Activated naive CD8-positive, alpha-beta T cell (primary cell): ENCODE results near the gene HPN.
"Not testable (repeated sequence)": the region's sequence is repeated elsewhere in the genome, so short reads cannot be mapped to it uniquely, and the experiment has no call there.

Experiments used
- H3K27ac Mint-ChIP-seq: one replicate; pipeline ENCODE4 v1.8.0; 2021; ENCODE audit warnings: mixed read lengths
- H3K27me3 Mint-ChIP-seq: one replicate; pipeline ENCODE4 v1.8.0; 2021; ENCODE audit warnings: mixed read lengths
- H3K36me3 Mint-ChIP-seq: one replicate; pipeline ENCODE4 v1.8.0; 2021; ENCODE audit warnings: mixed read lengths
- H3K4me1 Mint-ChIP-seq: one replicate; pipeline ENCODE4 v1.8.0; 2021; ENCODE audit warnings: low read depth, mixed read lengths
- H3K4me3 Mint-ChIP-seq: one replicate; pipeline ENCODE4 v1.8.0; 2021; ENCODE audit warnings: mild to moderate bottlenecking, mixed read lengths
- H3K9me3 Mint-ChIP-seq: one replicate; pipeline ENCODE4 v1.8.0; 2021; ENCODE audit warnings: low read depth, mixed read lengths

The HPN gene

DNA sequence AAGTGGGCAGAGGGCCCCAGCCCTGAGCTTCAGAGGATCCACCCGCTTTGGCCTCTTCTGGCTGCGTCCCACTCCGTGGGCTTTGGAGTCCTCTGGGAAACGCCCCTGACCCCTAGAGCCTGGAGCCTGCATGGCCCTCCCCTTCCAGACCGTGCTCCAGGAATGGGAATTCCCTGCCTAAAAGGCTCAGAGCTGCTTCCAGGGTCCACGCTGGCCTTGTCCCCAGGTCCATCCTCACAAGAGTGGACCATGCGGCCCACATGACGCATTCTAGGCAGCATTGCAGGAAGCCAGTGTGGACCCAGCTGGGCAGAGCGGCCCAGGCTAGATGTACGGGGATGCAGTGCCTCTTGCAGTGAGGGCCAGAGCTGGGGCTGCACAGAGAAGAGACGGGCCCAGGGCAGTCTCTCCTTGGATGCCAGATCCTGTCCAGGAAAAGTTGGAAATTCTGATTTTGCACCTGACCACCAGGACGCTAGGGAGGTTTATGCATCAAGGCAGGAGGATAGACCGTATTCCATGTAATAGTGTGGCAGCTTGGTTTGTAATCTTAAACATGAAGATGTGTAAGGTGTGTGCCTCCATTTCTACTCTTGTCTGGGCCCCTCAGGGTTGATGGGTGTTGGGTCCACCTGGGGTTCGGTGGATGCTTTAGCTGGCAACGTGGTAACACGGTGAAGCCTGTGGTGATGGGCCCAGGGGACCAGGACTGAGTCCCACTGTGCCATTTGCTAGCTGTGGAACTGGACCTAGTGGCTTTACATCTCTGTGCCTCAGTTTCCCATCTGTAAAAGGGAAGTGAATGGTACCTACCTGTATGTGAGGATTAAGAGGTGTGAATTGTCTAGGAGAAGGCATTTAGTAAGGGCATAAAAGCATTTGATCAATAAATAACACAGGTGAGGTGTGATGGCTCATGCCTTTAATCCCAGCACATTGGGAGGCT is 59.3 kb downstream of the HPN start:
- H3K27me3 Mint-ChIP-seq, result no peaks in the 10 kb centered on the region
- H3K4me1 Mint-ChIP-seq, result no peaks in the 10 kb centered on the region
- no peak overlapping the region for H3K4me3 Mint-ChIP-seq
- H3K36me3 Mint-ChIP-seq, result no peaks in the 10 kb centered on the region
- no peaks in the 10 kb centered on the region for H3K9me3 Mint-ChIP-seq
- no peak overlapping the region for H3K27ac Mint-ChIP-seq

DNA sequence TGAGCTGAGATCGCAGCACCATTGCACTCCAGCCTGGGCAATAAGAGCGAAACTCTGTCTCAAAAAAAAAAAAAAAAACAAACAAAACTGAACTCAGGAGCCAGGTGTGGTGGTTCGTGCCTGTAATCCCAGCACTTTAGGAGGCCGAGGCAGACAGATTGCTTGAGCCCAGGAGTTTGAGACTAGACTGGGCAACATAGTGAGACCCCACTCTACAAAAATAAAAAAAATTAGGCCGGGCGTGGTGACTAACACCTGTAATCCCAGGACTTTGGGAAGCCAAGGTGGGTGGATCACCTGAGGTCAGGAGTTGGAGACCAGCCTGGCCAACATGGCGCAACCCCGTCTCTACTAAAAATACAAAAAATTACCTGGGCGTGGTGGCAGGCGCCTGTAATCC is 60.4 kb downstream of the HPN start:
- not testable (repeated sequence) for H3K4me3 Mint-ChIP-seq, H3K9me3 Mint-ChIP-seq, H3K4me1 Mint-ChIP-seq, H3K36me3 Mint-ChIP-seq, H3K27me3 Mint-ChIP-seq, H3K27ac Mint-ChIP-seq

GRCh38 chr19:35103614-35104013 is 62.1 kb downstream of the HPN start:
- H3K27ac Mint-ChIP-seq, H3K4me1 Mint-ChIP-seq, H3K4me3 Mint-ChIP-seq, H3K9me3 Mint-ChIP-seq, H3K36me3 Mint-ChIP-seq, H3K27me3 Mint-ChIP-seq: not testable (repeated sequence)

DNA sequence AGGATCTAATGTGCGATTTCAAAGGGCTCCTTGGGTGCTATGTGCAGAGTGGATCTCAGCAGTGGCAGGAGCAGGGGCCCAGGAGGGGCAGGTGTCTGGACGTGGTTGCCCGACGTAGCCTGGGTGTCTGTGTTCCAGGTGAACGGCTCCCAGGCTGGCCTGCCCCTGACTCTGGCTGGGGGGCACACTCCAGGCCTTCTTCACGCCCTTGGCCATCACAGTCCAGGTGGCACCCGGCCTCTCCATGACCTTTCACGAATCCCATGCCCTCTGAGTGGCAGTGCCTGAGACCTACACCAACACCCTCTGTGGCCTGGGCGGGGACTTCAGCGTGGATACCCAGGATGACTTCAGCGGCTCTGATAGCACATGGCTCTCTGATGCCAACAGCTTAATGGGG is 62.8 kb downstream of the HPN start:
- Mint-ChIP-seq H3K9me3 (no peaks in the 10 kb centered on the region), H3K4me3 (no peak overlapping the region), H3K27me3 (no peaks in the 10 kb centered on the region), H3K36me3 (no peaks in the 10 kb centered on the region), H3K4me1 (no peaks in the 10 kb centered on the region), H3K27ac (no peak overlapping the region)

DNA sequence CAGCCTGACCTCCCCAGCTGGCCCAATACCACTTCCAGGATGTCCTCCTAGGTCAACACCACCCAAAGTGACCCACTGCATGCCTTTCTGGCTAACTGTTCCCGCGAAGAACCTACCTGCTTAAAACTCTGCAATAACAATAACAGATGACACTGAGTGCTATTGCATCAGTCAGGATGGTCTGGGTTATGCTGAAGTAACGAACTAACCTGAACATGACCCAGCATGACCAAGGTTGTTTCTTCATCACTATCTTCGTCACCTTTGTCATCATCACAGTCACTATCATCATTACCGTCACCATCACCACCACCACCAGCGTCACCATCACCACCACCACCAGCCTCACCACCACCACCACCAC is 63.5 kb downstream of the HPN start:
- Mint-ChIP-seq H3K4me3 (no peak overlapping the region), H3K36me3 (no peaks in the 10 kb centered on the region), H3K4me1 (no peaks in the 10 kb centered on the region)

GRCh38 chr19:35105411-35106290 is 64.1 kb downstream of the HPN start:
- no peaks in the 10 kb centered on the region for H3K36me3 Mint-ChIP-seq
- no peak overlapping the region for H3K27ac Mint-ChIP-seq
- peaks cover under 1% of the 10 kb centered on the region for H3K27me3 Mint-ChIP-seq
- H3K4me1 Mint-ChIP-seq, result no peaks in the 10 kb centered on the region
- no peaks in the 10 kb centered on the region for H3K9me3 Mint-ChIP-seq
- H3K4me3 Mint-ChIP-seq, result no peak overlapping the region

More for the DNA sequence above, 63.5 kb downstream of the HPN start:
- no peaks in the 10 kb centered on the region for H3K9me3 Mint-ChIP-seq
- no peaks in the 10 kb centered on the region for H3K27me3 Mint-ChIP-seq
- H3K27ac Mint-ChIP-seq, result no peak overlapping the region

DNA sequence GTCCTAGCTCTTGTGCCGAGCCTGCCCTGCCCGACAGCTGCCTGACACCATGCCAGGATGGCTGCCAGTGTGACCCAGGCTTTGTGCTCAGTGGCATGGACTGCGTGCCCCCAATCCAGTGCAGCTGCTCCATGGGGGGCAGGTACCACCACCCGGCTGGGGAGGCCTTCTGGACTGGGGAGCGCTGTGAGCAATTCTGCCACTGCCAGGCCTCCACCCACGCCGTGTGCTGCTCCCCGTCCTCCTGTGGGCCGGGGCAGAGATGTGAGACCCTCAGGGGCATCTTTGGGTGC is 64.7 kb downstream of the HPN start:
- no peak overlapping the region for H3K27ac Mint-ChIP-seq
- no peaks in the 10 kb centered on the region for H3K9me3 Mint-ChIP-seq
- H3K4me1 Mint-ChIP-seq, result no peaks in the 10 kb centered on the region
- no peaks in the 10 kb centered on the region for H3K36me3 Mint-ChIP-seq
- no peak overlapping the region for H3K4me3 Mint-ChIP-seq
- H3K27me3 Mint-ChIP-seq, result peaks cover 3% of the 10 kb centered on the region

DNA sequence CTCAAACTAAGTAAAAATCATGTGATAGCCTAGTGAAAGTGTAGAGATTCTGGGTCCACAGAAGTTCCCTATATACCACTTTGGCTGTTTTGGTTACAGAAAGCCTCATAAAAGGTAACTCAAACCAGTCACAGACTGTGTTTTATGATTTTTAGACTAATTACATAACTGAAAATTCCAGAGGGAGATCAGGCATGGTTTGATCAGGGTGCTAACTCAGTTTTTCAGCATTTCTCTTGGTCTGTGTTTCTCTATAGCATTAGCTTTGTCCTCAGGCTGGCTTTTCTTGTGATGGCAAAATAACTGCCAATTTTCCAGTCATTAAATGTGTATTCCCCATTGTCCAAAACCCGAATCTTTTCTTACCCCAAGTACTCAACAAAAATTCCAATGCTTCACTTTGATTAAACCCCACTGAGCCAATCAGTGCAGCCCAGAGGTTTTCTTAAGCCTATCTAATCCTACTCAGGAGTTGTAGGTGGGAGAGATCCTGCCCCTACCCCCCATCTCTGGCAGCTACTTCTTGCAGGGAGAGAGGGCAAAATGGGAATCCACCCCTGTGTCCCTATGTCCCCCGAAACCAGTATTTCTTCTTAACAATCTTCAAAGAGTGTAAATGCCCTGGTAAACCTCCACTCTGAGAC is 65.5 kb downstream of the HPN start:
- Mint-ChIP-seq H3K36me3 (no peaks in the 10 kb centered on the region), H3K9me3 (no peaks in the 10 kb centered on the region), H3K27me3 (peaks cover 3% of the 10 kb centered on the region), H3K4me1 (no peaks in the 10 kb centered on the region), H3K4me3 (no peak overlapping the region), H3K27ac (no peak overlapping the region)

GRCh38 chr19:35107545-35107944 is 66.0 kb downstream of the HPN start:
- peaks cover 3% of the 10 kb centered on the region for H3K27me3 Mint-ChIP-seq
- H3K9me3 Mint-ChIP-seq, result no peaks in the 10 kb centered on the region
- H3K36me3 Mint-ChIP-seq, result no peaks in the 10 kb centered on the region
- H3K4me3 Mint-ChIP-seq, result no peak overlapping the region
- no peaks in the 10 kb centered on the region for H3K4me1 Mint-ChIP-seq
- H3K27ac Mint-ChIP-seq, result no peak overlapping the region

- Mint-ChIP-seq H3K9me3 (no peaks in the 10 kb centered on the region), H3K4me3 (no peak overlapping the region), H3K27ac (no peak overlapping the region), H3K36me3 (no peaks in the 10 kb centered on the region), H3K4me1 (no peaks in the 10 kb centered on the region), H3K27me3 (peaks cover 3% of the 10 kb centered on the region)
Measured at GRCh38 chr19:35108730-35109129, 67.2 kb downstream of the HPN start.

DNA sequence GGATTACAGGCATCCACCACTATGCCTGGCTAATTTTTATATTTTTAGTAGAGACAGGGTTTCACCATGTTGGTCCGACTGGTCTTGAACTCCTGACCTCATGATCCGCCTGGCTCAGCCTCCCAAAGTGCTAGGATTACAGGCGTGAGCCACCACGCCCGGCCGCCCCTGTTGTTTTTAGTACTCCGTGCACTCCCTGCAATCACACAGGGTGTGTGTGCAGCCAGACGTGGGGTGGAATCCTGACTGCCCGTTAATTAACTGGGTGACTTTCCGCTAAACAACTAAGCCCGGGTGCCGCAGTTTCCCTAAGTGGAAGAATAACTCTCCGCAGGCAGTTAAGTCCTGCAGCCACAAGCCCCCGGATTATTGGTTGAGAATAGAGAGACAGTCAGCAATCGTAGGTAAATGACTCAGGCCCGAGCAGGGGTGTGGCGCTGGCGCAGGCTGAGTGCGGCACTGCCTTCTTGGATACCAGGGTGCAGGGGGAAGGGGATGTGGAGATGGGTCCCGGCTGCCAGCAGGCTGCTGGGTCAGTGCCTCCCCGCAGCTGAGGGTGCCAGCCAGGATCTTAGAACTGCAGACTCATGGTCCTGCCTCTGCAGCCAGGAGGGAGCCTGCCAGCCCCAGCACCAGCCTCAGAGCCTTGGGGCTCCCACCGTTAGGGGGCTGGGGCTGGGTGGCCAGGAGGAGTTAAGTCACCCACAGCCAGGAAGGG is 68.0 kb downstream of the HPN start:
- peaks cover 3% of the 10 kb centered on the region for H3K4me1 Mint-ChIP-seq
- no peaks in the 10 kb centered on the region for H3K36me3 Mint-ChIP-seq
- no peak overlapping the region for H3K27ac Mint-ChIP-seq
- no peak overlapping the region for H3K4me3 Mint-ChIP-seq
- H3K27me3 Mint-ChIP-seq, result peaks cover 3% of the 10 kb centered on the region
- no peaks in the 10 kb centered on the region for H3K9me3 Mint-ChIP-seq

- Mint-ChIP-seq H3K4me3 (no peak overlapping the region), H3K27me3 (peaks cover 3% of the 10 kb centered on the region), H3K9me3 (no peaks in the 10 kb centered on the region), H3K36me3 (no peaks in the 10 kb centered on the region), H3K4me1 (peaks cover 6% of the 10 kb centered on the region), H3K27ac (no peak overlapping the region)
Measured at GRCh38 chr19:35110974-35111373, 69.5 kb downstream of the HPN start.

DNA sequence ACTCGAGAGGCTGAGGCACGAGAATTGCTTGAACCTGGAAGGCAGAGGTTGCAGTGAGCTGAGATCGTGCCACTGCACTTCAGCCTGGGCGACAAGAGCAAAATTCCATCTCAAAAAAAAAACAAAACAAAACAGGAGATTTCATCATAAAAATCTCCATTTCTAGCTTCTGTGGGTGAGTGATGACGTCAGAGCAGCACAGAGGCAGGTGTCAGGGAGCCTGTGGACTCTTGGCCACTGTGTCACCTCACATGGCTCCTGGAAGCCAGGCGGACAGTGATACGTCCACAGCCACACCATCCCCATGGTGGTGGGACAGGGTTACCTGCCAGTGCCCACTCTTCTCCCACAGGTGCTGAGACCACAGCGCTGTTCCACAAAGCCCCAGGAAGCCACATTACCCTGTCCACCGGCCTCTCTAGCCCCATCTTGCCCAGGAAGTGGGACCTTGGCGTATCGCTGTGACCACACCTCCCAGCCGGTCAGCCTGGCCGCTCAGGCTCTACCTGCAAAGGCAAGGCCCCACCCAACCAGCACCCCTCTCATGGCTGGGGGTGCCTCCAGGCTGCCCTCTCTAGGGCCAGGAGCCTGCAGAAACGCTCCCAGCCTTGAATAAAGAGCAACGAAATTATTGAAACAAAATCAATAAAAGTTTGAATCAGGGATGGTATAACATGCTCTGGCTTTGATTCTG is 71.6 kb downstream of the HPN start:
- H3K9me3 Mint-ChIP-seq, result no peaks in the 10 kb centered on the region

More for the DNA sequence above, 71.6 kb downstream of the HPN start:
- Mint-ChIP-seq H3K36me3 (no peaks in the 10 kb centered on the region), H3K27me3 (peaks cover 3% of the 10 kb centered on the region), H3K4me3 (no peak overlapping the region), H3K4me1 (peaks cover 9% of the 10 kb centered on the region), H3K27ac (no peak overlapping the region)
